Anterior cingulate cortex (tissue), 58 donors: ENCODE data around the gene COL1A2.

Experiments
- DNase-seq, 58 donors: peaks; one replicate each; lab custom pipeline; 2025; lab: John Stamatoyannopoulos, UW

COL1A2 gene

DNA sequence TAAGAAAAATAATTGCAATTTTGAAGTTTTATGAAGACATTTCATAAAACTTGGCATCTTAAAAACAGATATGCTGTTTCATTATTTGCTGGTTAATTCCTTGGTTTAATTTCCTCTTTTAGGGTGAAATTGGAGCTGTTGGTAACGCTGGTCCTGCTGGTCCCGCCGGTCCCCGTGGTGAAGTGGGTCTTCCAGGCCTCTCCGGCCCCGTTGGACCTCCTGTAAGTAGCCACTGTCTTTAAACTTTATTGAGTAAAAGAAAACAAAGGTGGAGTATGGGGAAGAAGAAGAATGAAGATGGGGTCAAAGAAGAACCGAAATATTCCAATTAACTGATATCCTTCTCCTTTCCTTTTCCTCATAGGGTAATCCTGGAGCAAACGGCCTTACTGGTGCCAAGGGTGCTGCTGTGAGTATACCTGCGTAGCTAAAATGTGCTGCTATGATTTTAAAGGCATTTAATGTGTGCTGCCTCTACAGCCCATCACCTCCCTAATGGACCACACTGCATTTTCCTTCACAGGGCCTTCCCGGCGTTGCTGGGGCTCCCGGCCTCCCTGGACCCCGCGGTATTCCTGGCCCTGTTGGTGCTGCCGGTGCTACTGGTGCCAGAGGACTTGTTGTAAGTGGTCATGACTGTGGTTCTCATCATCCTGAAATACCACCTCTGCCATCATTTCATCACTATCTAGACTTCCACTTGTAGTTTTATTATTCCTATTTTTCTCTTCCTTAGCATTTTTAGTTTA is 14.7 kb downstream of the COL1A2 start:
- no peak for DNase-seq

DNA sequence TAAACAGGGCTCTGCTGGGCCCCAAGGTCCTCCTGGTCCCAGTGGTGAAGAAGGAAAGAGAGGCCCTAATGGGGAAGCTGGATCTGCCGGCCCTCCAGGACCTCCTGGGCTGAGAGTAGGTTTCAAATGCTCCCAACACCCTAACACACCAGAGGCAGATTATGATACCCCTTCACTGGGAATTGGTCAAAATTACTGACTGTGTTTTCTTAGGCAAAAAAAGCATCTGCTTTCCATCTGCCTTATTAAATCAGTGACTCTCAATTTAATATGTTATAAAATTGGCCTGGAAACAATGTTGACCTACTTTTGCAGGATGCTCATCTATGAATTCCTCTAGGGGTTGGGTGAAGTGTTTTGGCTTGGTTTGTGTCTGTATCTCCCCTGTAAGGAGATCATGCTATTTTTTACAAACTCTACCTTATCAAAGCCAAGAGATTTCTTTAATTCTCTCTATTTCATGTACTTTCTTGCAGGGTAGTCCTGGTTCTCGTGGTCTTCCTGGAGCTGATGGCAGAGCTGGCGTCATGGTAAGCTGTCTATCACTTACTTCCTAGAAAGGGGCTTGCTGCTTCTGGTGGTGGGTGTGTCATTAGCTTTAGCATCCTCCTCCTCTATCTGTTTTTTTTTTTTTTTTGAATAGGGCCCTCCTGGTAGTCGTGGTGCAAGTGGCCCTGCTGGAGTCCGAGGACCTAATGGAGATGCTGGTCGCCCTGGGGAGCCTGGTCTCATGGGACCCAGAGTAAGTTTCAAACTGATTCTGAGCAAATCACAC is 15.9 kb downstream of the COL1A2 start:
- no peak for DNase-seq

DNA sequence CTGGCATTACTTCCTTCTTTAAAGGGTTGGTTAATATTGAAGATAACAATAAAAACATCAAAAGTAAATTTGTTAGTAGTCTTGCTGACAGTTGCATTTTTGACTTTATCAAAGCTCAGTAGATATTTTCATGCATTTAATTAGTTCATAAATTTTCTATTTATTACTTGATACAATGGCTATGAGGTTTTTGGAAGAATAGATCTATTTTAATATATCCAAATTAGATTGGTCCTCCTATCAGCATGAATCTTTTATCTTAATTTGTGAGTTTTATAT is 16.4 kb downstream of the COL1A2 start:
- no peak for DNase-seq

DNA sequence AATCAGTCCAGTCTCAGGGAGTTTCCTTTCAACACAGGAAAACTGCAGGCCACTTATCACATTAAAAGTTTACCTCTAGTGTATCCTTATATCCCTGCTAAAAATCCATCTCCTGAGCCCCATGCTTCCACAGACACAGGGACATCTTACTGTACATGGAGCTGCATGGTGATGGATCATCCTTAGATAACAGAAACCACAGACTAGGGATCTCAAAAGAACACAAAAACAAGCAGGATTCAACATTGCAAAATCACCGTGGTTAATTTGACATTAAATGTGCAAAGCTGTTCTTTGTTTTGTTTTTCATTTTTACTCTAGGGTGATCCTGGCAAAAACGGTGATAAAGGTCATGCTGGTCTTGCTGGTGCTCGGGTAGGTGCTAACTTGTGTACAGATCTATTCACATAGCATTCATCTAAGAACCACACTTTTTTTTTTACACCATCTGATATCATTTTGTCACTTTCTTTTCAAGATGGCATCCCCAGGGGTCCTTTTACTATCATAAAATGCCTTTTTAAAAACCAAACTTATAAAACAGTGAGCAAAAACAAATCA is 18.1 kb downstream of the COL1A2 start:
- DNase-seq = no peak

DNA sequence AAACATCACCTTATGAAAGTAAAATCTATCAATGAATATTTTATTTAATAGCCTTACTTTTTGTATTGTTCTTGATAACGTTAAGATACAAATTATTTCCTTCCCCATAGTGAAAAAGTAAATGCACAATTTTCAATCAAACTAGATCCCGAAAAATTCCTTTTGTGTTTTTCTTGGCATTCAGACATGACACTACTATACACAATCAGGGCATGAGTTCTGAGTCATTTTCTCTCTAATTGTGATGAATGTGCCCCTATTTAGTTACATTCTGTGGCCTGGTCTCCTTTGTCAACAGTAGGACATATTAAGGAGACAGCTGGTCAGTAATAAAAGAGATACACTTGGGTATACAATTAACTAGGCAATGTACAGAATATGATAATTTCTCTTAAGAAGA is 19.8 kb downstream of the COL1A2 start:
- DNase-seq = no peak

DNA sequence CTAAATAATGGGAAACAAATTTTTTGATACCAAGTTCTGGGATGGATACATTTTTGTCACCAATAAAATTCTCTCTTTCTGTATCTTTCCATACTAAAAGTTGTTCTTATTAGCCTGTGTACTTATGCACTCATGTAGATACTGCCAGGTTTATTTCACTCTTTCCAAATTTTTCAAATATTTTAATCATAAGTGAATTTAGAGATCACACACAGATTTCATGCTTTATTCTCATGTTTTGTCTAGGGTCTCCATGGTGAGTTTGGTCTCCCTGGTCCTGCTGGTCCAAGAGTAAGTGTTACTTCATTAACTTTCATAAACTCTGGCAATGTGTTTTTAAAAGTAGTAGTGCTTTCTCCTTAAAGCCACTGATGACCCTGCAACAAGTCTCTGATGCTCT is 20.3 kb downstream of the COL1A2 start:
- no peak for DNase-seq

DNA sequence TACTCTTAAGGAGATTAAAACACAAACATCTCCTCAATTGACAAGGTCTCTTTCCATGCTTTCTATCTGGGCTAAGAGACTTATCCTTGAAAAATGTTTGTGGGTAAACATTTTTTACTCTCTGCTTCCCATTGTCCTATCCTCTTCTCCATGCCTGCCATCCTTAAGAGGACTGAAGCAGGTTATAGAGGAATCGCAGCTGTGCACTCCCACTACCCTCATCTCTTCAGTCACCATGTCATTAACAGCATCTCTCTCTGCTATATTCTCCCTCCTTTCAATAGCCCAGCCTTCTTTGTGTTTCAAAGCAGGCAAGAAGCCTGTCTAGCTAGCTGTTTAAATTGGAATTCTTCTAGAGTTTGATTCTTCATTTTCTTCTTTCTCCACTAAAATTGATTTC is 22.6 kb downstream of the COL1A2 start:
- no peak for DNase-seq

DNA sequence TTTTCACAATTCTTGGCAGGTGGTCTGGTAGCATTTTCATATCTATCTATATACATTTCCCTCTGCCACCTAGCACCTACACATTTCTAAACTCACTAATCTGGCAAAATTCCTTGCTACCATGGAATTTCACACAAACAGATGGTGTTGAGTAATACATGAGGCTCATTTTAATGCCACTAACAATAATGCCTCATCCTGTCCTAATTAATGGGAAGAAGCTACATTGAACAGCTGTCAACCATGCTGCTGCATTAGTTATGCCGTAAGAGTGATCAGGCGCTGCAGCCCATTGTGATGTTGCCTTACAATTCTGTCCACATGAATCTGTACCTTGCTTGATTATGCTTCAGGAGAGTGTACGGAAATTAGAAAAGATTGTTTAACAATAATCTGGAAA is 23.2 kb downstream of the COL1A2 start:
- DNase-seq = no peak

DNA sequence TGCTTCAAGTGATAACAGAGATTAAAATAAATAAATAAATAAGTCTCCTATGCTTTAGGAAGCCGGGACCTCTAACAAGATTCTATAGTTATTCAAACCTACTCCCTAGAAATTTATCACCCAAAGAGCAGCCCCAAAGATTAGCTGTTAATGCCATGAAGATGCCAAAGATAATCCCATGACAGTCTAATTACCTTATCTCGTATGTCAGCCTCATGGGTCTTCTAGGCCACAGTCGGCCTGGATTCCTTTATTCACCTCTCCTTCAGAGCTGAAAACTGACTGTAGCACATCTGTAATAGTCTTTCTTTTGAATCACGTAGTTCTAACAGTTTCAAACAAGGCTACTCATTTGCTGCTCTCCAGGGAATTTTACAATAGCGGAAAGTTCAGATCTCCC is 24.2 kb downstream of the COL1A2 start:
- no peak for DNase-seq

DNA sequence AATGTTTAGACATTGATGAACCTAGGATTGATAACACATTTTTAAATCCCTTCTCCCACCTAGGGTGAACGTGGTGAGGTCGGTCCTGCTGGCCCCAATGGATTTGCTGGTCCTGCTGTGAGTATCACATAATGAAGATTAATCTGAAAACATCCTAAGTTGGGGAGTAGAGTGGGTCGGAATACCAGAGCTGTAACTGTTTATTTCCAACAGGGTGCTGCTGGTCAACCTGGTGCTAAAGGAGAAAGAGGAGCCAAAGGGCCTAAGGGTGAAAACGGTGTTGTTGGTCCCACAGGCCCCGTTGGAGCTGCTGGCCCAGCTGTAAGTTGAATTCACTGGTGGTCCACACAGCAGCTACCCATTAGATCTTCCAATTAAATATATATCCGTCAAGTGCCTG is 25.6 kb downstream of the COL1A2 start:
- DNase-seq = no peak

DNA sequence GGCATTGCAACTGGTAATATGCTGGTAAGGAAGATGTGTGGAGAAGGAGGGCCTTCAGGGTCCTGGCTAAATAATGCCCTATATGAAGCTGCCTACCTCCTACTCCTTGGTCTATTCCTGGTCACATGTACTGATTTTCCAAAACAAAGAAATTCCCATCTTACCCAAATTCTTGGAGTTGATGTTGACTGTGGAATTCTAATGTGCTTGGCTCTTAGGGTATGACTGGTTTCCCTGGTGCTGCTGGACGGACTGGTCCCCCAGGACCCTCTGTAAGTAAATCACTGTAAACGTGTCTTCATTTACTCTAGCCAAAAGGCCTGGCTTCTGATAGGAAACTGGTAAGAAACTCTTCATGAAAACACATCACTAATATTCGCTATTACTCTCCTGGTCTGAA is 27.0 kb downstream of the COL1A2 start:
- DNase-seq = no peak

DNA sequence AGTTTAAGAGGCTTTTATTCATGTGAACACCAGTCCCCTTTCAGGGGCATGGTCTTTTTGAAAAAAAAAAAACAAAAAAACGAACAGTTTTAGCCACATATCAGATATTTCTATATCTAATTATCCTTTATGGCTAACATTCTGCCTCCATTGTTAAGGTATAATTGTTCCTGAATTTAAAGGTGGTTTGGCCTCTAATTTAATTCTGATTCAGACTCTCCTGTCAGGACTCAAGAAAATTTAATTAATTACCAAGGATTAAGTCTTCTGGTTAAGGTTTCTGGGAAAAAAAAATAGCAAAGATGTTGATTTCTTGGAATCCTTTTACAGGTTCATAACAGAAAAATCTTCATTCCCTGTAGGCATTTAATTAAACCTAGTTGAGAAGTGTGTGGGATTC is 27.4 kb downstream of the COL1A2 start:
- no peak for DNase-seq

DNA sequence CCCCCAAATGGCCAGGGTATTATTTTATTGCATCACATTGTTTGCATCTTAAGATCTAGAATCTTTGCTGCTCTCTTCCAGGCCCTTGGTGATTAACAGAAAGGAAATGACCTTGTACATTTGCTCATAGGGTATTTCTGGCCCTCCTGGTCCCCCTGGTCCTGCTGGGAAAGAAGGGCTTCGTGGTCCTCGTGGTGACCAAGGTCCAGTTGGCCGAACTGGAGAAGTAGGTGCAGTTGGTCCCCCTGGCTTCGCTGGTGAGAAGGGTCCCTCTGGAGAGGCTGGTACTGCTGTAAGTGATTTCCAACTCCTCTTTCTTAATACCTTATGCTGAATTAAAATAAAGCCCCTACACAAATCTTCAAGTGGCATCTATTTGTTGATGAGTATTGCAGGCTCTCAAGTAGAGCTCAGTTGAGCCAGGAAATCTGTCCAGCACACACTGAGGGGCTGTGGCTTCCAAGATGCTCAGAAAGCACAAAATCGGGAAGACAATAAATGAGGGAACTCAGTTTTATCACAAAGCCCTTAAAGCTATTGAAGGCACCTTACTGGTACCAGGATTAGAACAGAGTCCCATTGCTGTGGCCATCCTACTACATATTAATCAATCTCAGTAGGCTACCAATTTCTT is 28.2 kb downstream of the COL1A2 start:
- DNase-seq = no peak

DNA sequence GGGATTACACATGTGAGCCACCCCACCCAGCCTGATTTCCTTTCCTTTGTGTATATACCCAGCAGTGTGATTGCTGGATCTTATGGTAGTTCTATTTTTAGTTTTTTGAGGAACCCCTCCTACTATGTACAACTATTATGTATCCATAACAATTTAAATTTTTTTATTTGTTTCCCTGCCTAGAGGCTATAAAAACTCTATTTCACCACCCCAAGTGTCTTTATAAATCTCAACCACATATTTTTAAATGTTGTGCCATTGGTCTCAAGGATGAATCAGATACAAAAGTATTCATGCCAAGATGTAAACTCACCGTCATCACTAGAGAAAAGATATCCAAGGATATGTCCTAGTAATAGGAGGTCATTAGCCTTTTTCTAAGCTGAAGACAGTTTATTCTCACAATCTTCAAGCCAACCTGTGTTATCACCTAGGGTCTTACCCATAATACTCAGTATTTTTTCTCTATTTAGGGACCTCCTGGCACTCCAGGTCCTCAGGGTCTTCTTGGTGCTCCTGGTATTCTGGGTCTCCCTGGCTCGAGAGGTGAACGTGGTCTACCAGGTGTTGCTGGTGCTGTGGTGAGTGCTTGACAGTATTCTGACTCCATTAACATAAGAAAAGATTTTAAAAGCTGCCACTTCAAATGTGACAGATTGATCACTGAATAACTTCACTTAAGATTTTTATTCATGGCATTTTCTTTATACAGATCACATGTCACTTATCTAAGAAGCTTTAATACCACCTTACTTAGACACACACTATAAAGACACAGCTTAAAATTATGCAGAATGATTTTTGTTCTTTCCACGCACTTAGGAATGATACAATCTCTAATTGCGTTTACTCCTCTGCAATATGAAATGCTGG is 29.4 kb downstream of the COL1A2 start:
- DNase-seq = no peak

DNA sequence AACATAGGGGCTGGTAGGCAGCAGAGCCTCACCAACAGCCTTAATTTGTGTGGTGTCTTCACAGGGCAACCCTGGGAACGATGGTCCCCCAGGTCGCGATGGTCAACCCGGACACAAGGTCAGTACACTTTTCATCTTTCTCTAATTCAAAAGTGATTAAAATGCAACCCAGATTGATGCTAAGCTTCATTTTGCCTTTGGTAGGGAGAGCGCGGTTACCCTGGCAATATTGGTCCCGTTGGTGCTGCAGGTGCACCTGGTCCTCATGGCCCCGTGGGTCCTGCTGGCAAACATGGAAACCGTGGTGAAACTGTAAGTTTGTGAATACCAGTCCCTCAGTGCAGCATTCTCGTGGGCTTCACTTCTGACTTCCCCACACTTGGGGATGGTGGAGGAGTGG is 30.9 kb downstream of the COL1A2 start:
- no peak for DNase-seq

DNA sequence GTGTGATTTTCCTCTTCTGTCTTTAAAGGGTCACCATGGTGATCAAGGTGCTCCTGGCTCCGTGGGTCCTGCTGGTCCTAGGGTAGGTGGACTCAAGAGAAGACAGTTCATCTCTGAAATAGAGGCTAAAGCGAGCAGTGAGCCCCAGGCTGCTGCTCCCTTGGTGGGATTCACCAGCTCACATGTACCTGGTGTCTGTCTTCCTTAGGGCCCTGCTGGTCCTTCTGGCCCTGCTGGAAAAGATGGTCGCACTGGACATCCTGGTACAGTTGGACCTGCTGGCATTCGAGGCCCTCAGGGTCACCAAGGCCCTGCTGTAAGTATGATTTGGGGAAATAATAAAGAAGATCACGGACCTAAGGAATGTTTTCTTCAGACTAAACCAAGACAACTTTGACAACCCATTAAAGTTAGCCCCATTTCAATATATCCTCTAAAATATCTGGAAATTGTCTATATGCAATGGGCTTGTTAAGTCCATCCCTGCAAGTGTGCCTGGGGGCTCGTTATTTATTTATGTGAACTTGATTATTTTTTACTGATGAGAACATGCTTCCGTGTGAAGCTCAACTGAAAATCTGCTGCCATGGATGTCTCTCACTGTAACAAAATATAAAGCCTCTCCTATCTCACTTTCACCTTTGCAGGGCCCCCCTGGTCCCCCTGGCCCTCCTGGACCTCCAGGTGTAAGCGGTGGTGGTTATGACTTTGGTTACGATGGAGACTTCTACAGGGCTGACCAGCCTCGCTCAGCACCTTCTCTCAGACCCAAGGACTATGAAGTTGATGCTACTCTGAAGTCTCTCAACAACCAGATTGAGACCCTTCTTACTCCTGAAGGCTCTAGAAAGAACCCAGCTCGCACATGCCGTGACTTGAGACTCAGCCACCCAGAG is 32.5 kb downstream of the COL1A2 start:
- no peak for DNase-seq

DNA sequence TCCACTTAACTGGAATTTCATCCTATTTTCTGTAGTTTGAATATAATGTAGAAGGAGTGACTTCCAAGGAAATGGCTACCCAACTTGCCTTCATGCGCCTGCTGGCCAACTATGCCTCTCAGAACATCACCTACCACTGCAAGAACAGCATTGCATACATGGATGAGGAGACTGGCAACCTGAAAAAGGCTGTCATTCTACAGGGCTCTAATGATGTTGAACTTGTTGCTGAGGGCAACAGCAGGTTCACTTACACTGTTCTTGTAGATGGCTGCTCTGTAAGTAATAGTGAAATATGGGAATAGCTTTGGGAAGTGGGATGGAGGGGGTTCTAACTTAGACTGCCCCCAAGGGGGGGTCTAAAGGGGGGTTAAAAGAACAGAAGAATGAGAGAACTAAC is 34.5 kb downstream of the COL1A2 start:
- no peak for DNase-seq

DNA sequence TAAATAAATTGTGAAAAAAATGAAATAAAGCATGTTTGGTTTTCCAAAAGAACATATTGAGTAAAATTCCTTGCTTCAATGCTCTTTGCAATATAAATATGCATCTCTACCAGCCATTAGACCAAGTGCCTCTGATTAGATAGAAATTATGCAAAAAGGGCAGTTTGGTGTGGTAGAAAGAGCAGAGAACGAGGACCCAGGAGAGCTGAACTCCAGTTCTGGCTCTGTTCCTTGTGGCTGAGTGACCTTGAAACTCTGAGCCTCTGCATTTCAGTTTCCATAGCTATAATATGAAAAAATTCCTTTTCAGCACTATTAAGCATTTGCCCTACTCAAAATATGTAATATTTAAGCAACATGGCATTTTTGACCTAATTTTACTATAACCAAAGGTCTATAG is 36.5 kb downstream of the COL1A2 start:
- no peak for DNase-seq

DNA sequence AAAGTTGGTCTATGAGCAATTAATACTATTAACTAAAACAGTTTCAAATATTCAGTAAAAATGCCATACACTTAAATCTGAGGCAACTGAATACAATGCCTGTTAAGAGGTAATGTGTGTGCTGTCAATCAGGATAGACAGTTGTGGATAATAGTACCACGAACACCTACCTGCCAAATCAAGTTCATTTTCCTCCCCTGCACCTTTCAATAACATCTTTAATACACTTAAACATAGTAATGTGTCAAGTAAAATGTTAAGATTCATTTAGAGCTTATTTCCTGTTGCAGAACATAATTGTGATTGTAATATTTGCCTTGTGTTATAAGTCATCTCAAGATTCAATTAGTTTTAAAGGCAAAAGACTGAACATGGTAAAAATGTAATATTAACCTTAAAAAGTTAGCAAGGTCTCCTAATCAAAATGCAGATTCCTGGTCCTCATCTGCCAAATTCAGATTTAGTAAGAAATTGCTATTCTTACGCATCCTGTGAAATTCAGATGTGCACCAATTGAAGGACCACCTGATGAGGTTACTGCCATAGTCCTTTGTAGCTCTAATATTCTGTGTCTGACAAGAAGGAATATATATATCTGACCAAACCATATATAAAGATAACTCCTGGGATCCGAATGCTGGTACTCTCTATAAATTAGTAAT is 37.1 kb downstream of the COL1A2 start:
- no peak for DNase-seq
